Effector CD4-positive, alpha-beta T cell (primary cell): Measurements from ENCODE around the gene WNT3A.

Source experiments
- DNase-seq: peaks from one replicate; pipeline ENCODE4 v3.0.0-alpha.2; 2020

Gene WNT3A

GRCh38 chr1:228000416-228000815 is 6.4 kb upstream of the WNT3A start:
- no peak for DNase-seq

- no peak for DNase-seq
Observed at GRCh38 chr1:228000836-228001563, 5.8 kb upstream of the WNT3A start.

- no peak for DNase-seq
Observed at GRCh38 chr1:228001738-228002535, 4.9 kb upstream of the WNT3A start.

- no peak for DNase-seq
Observed at GRCh38 chr1:228002792-228003191, 4.0 kb upstream of the WNT3A start.

- no peak for DNase-seq
Observed at GRCh38 chr1:228003461-228004330, 3.1 kb upstream of the WNT3A start.

GRCh38 chr1:228004331-228004855 is 2.4 kb upstream of the WNT3A start:
- no peak for DNase-seq

- no peak for DNase-seq
Observed at GRCh38 chr1:228004856-228005462, 1.8 kb upstream of the WNT3A start.

- DNase-seq: no peak
Observed at GRCh38 chr1:228005511-228006033, 1.2 kb upstream of the WNT3A start.

GRCh38 chr1:228006034-228006785 is 588 bp upstream of the WNT3A start:
- DNase-seq: no peak

GRCh38 chr1:228007049-228007800 is 427 bp downstream of the WNT3A start:
- no peak for DNase-seq

GRCh38 chr1:228007801-228008341 is 1.1 kb downstream of the WNT3A start:
- DNase-seq: no peak

GRCh38 chr1:228008391-228009115 is 1.8 kb downstream of the WNT3A start:
- DNase-seq: no peak

GRCh38 chr1:228009116-228009827 is 2.5 kb downstream of the WNT3A start:
- no peak for DNase-seq

- DNase-seq: no peak
Observed at GRCh38 chr1:228009828-228010775, 3.3 kb downstream of the WNT3A start.

- DNase-seq: no peak
Observed at GRCh38 chr1:228010921-228011320, 4.1 kb downstream of the WNT3A start.

- no peak for DNase-seq
Observed at GRCh38 chr1:228011721-228012311, 5.0 kb downstream of the WNT3A start.

- no peak for DNase-seq
Observed at GRCh38 chr1:228012555-228012954, 5.8 kb downstream of the WNT3A start.
